ENCODE measurements around the gene NAIP.

DNA sequence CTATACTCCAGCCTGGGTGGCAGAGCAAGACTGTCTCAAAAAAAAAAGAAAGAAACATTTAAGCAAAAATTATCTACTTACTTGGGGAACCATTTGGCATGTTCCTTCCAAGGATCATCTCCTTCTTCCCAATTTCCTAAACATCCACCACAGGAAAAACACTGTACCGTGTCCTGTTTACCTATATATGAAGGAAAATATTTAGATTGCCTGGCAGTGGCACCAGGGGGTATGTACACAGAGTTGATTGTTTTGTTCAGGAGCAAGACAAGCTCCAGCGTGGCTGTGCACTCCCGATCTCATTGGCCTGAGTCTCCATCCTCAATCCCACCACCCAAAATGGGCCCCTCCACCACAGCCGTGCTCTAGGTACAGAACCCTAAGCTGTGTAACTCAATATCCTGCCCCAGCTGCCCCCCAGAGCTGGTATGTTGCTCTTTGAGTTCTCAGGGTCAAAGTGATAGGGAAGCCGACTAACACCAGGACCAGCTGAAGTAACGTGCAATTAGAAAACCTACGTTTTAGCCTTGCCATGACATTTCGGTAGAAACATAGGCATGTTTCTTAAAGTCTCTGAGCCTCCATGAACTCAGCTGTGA is 13.8 kb downstream of the NAIP start:
- TF ChIP-seq, protein P1, sequence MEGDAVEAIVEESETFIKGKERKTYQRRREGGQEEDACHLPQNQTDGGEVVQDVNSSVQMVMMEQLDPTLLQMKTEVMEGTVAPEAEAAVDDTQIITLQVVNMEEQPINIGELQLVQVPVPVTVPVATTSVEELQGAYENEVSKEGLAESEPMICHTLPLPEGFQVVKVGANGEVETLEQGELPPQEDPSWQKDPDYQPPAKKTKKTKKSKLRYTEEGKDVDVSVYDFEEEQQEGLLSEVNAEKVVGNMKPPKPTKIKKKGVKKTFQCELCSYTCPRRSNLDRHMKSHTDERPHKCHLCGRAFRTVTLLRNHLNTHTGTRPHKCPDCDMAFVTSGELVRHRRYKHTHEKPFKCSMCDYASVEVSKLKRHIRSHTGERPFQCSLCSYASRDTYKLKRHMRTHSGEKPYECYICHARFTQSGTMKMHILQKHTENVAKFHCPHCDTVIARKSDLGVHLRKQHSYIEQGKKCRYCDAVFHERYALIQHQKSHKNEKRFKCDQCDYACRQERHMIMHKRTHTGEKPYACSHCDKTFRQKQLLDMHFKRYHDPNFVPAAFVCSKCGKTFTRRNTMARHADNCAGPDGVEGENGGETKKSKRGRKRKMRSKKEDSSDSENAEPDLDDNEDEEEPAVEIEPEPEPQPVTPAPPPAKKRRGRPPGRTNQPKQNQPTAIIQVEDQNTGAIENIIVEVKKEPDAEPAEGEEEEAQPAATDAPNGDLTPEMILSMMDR (IDR thresholded peaks at IDR 0.05; ENCODE audit: control extremely low read depth in 1 of 3, insufficient read depth in 1 of 3, low read depth in 1 of 3, low read length in 3 of 3): no peak
- TF ChIP-seq POLR2A (IDR thresholded peaks at IDR 0.05; ENCODE audit: control extremely low read depth in 1 of 2, low read depth in 2 of 2, low read length in 2 of 2): no peak

Measured in H1 (cell line).